Breast epithelium (tissue), 4 donors: ENCODE results near the gene GIMAP5. TPM values are rescaled to one million over a fixed set of nuclear protein-coding genes. Genes with fewer than 3 reads are reported as not detected.

ENCODE experiments used
- DNase-seq, 2 donors: peaks; one replicate each; pipeline ENCODE4 v3.0.0-alpha.2; 2019; ENCODE audit warnings: low spot score in 2 of 2
- H3K27ac ChIP-seq, 2 donors: fragments of 200-600 bp; sonication (generic) in 1 of 2; one replicate each; pipeline ENCODE4 v1.5.1; 2016 to 2019; ENCODE audit warnings: mild to moderate bottlenecking in 1 of 2
- H3K27me3 ChIP-seq, 2 donors: fragments of 200-600 bp; sonication (generic) in 1 of 2; one replicate each; pipeline versions ENCODE4 v1.5.1 to v1.6.0; 2017 to 2019; ENCODE audit warnings: control low read depth in 1 of 2, mild to moderate bottlenecking in 1 of 2
- H3K36me3 ChIP-seq: fragments of 200-600 bp; one replicate; pipeline ENCODE4 v1.5.1; 2019
- H3K4me1 ChIP-seq, 2 donors: fragments of 200-600 bp; sonication (generic); one replicate each; pipeline ENCODE4 v1.5.1; 2016 to 2019; ENCODE audit warnings: control low read depth in 1 of 2
- H3K4me3 ChIP-seq, 3 donors: fragments of 200-600 bp; sonication (generic); 1 replicate in 2 of 3; 2 replicates in 1 of 3; pipeline ENCODE4 v1.5.1; 2016 to 2019; ENCODE audit warnings: mild to moderate bottlenecking in 3 of 3, moderate library complexity in 2 of 3
- H3K9me3 ChIP-seq, 2 donors: fragments of 200-600 bp; sonication (generic) in 1 of 2; one replicate each; pipeline ENCODE4 v1.5.1; 2016 to 2019; ENCODE audit warnings: control low read depth in 1 of 2
- CTCF ChIP-seq, 3 donors: fragments of 450-650 bp; IDR thresholded peaks; one replicate each; pipeline ENCODE4 v1.5.1; 2016 to 2017; ENCODE audit warnings: antibody characterized with exemption in 3 of 3, mild to moderate bottlenecking in 3 of 3, moderate library complexity in 3 of 3
- POLR2A ChIP-seq: fragments of 450-650 bp; IDR thresholded peaks from one replicate; pipeline ENCODE4 v1.6.1; 2016; ENCODE audit warnings: antibody characterized with exemption, mild to moderate bottlenecking, moderate library complexity
- POLR2AphosphoS5 ChIP-seq, 3 donors: sonication (generic); formaldehyde crosslinking; IDR thresholded peaks; one replicate each; pipeline ENCODE4 v1.6.1; 2017; ENCODE audit warnings: antibody characterized with exemption in 3 of 3
- intact Hi-C: fragments of 100-400 bp; cut with DNase I; formaldehyde crosslinking; loops from one replicate; pipeline ENCODE4 v1.15.1; 2023; ENCODE audit warnings: low total_unique reads
- total RNA-seq, 3 donors: library from RNA; depleted of rRNA; stranded (reverse); fragments of >200 nt; gene quantifications; one replicate each; pipeline ENCODE4 v1.1.0, GENCODE V29; 2016

Gene GIMAP5
- total RNA-seq, 3 donors from 2014 or later = 18.7 to 36.0 (median 30.5) TPM

- H3K27ac ChIP-seq = peak overlapping the region; percentile 15 to 83
- no peak for DNase-seq
Measured at GRCh38 chr7:150715738-150716137, 21.5 kb upstream of the GIMAP5 start.

GRCh38 chr7:150716368-150716767 is 20.9 kb upstream of the GIMAP5 start, which contains the start of gene GIMAP1:
Gene GIMAP1, plus strand, starts transcription at chr7:150716613. Its CDS starts 2,435 bp downstream, at chr7:150719048.
- H3K4me1 ChIP-seq = no peaks in the 10 kb centered on the region
- H3K27ac ChIP-seq = peak within 1 kb of the TSS; percentile 30 to 83
- intact Hi-C loops = no loop called here
- peak in 2 of 3 donors; percentile 36 to 55 for TF ChIP-seq POLR2AphosphoS5 (IDR thresholded peaks at IDR 0.05)
- TF ChIP-seq POLR2A = no peak
- TF ChIP-seq CTCF (IDR thresholded peaks at IDR 0.05) = no peak
- H3K36me3 ChIP-seq = no peaks in the 10 kb centered on the region
- H3K4me3 ChIP-seq = peak within 1 kb of the TSS; percentile 39 to 63 (median 46)
- peaks cover 5 to 18% of the 10 kb centered on the region in 2 donors for H3K9me3 ChIP-seq
- DNase-seq = no peak
- no peaks in the 10 kb centered on the region for H3K27me3 ChIP-seq

More at GRCh38 chr7:150715738-150716137, 21.5 kb upstream of the GIMAP5 start:
- H3K9me3 ChIP-seq = peaks cover 5 to 18% of the 10 kb centered on the region in 2 donors
- no peaks in the 10 kb centered on the region for H3K4me1 ChIP-seq
- no peaks in the 10 kb centered on the region for H3K36me3 ChIP-seq
- no peaks in the 10 kb centered on the region for H3K27me3 ChIP-seq
- intact Hi-C loops = no loop called here
- TF ChIP-seq POLR2AphosphoS5 (IDR thresholded peaks at IDR 0.05) = no peak
- no peak for TF ChIP-seq CTCF (IDR thresholded peaks at IDR 0.05)
- no peak for TF ChIP-seq POLR2A
- H3K4me3 ChIP-seq = peak overlapping the region in 1 of 3 donors; percentile 63

- no peaks in the 10 kb centered on the region for H3K36me3 ChIP-seq
- intact Hi-C loops = no loop called here
- H3K4me1 ChIP-seq = no peaks in the 10 kb centered on the region
- peak overlapping the region; percentile 39 to 63 (median 46) for H3K4me3 ChIP-seq
- H3K27ac ChIP-seq = peak overlapping the region; percentile 30 to 83
- DNase-seq = no peak
- TF ChIP-seq POLR2AphosphoS5 (IDR thresholded peaks at IDR 0.05) (no peak), POLR2A (no peak), CTCF (IDR thresholded peaks at IDR 0.05) (no peak)
- peaks cover 5 to 17% of the 10 kb centered on the region in 2 donors for H3K9me3 ChIP-seq
- no peaks in the 10 kb centered on the region for H3K27me3 ChIP-seq
Measured at GRCh38 chr7:150716939-150717338, 20.3 kb upstream of the GIMAP5 start.

GRCh38 chr7:150717814-150718420 is 19.3 kb upstream of the GIMAP5 start:
- Histone ChIP-seq H3K4me3 (peak overlapping the region; percentile 39 to 63 (median 46)), H3K36me3 (no peaks in the 10 kb centered on the region), H3K27me3 (no peaks in the 10 kb centered on the region), H3K27ac (peak overlapping the region in 1 of 2 donors; percentile 79), H3K4me1 (no peaks in the 10 kb centered on the region), H3K9me3 (peaks cover 4 to 7% of the 10 kb centered on the region in 2 donors)
- DNase-seq = no peak
- intact Hi-C loops = no loop called here
- TF ChIP-seq CTCF (IDR thresholded peaks at IDR 0.05) (no peak), POLR2AphosphoS5 (IDR thresholded peaks at IDR 0.05) (no peak), POLR2A (no peak)

GRCh38 chr7:150719436-150719835 is 17.8 kb upstream of the GIMAP5 start:
- no peak for DNase-seq
- no peaks in the 10 kb centered on the region for H3K36me3 ChIP-seq
- H3K27me3 ChIP-seq = no peaks in the 10 kb centered on the region
- intact Hi-C loops = no loop called here
- no peak overlapping the region for H3K4me3 ChIP-seq
- H3K4me1 ChIP-seq = no peaks in the 10 kb centered on the region
- TF ChIP-seq CTCF (IDR thresholded peaks at IDR 0.05) = no peak
- TF ChIP-seq POLR2AphosphoS5 (IDR thresholded peaks at IDR 0.05) = no peak
- TF ChIP-seq POLR2A = no peak
- peaks cover 0 to 1% of the 10 kb centered on the region in 2 donors for H3K9me3 ChIP-seq
- no peak overlapping the region for H3K27ac ChIP-seq
